Liver (tissue), 9 donors: ENCODE measurements around the gene TFPI. TPM values are rescaled to one million over a fixed set of nuclear protein-coding genes. Genes with fewer than 3 reads are reported as not detected.

Experiments used
- DNase-seq: peaks from one replicate; pipeline ENCODE4 v3.0.0-alpha.2; 2017; ENCODE audit warnings: low spot score
- H3K27ac ChIP-seq, 2 donors: one replicate each; pipeline ENCODE4 v1.7.0; 2013; ENCODE audit warnings: inconsistent platforms in 2 of 2, low read length in 2 of 2, control low read depth in 1 of 2, low read depth in 1 of 2, mild to moderate bottlenecking in 1 of 2
- H3K27me3 ChIP-seq, 4 donors: one replicate each; pipeline versions ENCODE4 v1.6.1 to v1.7.0; 2013; ENCODE audit warnings: low read length in 3 of 4, inconsistent platforms in 1 of 4, mild to moderate bottlenecking in 1 of 4, moderate library complexity in 1 of 4; ENCODE audit not compliant: control insufficient read depth in 4 of 4, insufficient read depth in 4 of 4
- H3K36me3 ChIP-seq, 4 donors: one replicate each; pipeline versions ENCODE4 v1.6.1 to v1.7.0; 2013; ENCODE audit warnings: low read length in 3 of 4, mild to moderate bottlenecking in 3 of 4, low read depth in 1 of 4, moderate library complexity in 1 of 4; ENCODE audit not compliant: control insufficient read depth in 4 of 4, insufficient read depth in 3 of 4
- H3K4me1 ChIP-seq, 4 donors: one replicate each; pipeline versions ENCODE4 v1.6.1 to v1.7.0; 2013; ENCODE audit warnings: low read length in 3 of 4, mild to moderate bottlenecking in 3 of 4, moderate library complexity in 1 of 4; ENCODE audit not compliant: control insufficient read depth in 4 of 4, insufficient read depth in 4 of 4
- H3K4me3 ChIP-seq, 3 donors: one replicate each; pipeline versions ENCODE4 v1.6.1 to v1.7.0; 2013; ENCODE audit warnings: low read length in 3 of 3, control low read depth in 1 of 3, low read depth in 1 of 3, mild to moderate bottlenecking in 1 of 3
- H3K9ac ChIP-seq, 2 donors: one replicate each; pipeline ENCODE4 v1.7.0; 2013; ENCODE audit warnings: low read length in 2 of 2, mild to moderate bottlenecking in 2 of 2, moderate library complexity in 2 of 2, control low read depth in 1 of 2, low read depth in 1 of 2
- H3K9me3 ChIP-seq, 4 donors: one replicate each; pipeline versions ENCODE4 v1.6.1 to v1.7.0; 2013; ENCODE audit warnings: low read length in 3 of 4; ENCODE audit not compliant: control insufficient read depth in 4 of 4
- ATF3 ChIP-seq: IDR thresholded peaks from 2 replicates; pipeline ENCODE4 v1.6.1; 2016; ENCODE audit warnings: antibody characterized with exemption
- CTCF ChIP-seq: fragments of 150-350 bp; IDR thresholded peaks from 2 replicates; pipeline ENCODE4 v1.5.1; 2017; ENCODE audit warnings: improper control_type of control experiment, low read depth, low read length; ENCODE audit not compliant: missing input control
- EGR1 ChIP-seq, 2 donors: IDR thresholded peaks; 2 replicates each; pipeline ENCODE4 v1.6.1; 2016 to 2018; ENCODE audit warnings: antibody characterized with exemption in 2 of 2, low read depth in 2 of 2
- FOXA2 ChIP-seq: IDR thresholded peaks from 2 replicates; pipeline ENCODE4 v1.6.1; 2016; ENCODE audit warnings: antibody characterized with exemption
- GABPA ChIP-seq, 2 donors: IDR thresholded peaks in 1 of 2; conservative IDR thresholded peaks in 1 of 2; 2 replicates each; pipeline ENCODE4 v1.6.1; 2016; ENCODE audit warnings: antibody characterized with exemption in 2 of 2, mild to moderate bottlenecking in 1 of 2, moderate library complexity in 1 of 2
- HNF4A ChIP-seq, 2 donors: conservative IDR thresholded peaks; 2 replicates each; pipeline ENCODE4 v1.6.1; 2016; ENCODE audit warnings: antibody characterized with exemption in 2 of 2, mild to moderate bottlenecking in 2 of 2
- HNF4G ChIP-seq: IDR thresholded peaks from 2 replicates; pipeline ENCODE4 v1.6.1; 2016; ENCODE audit warnings: antibody characterized with exemption
- JUND ChIP-seq, 2 donors: IDR thresholded peaks; 2 replicates each; pipeline ENCODE4 v1.6.1; 2016; ENCODE audit warnings: antibody characterized with exemption in 2 of 2
- NR2F2 ChIP-seq: IDR thresholded peaks from 2 replicates; pipeline ENCODE4 v1.6.1; 2016; ENCODE audit warnings: antibody characterized with exemption
- SP1 ChIP-seq: IDR thresholded peaks from 2 replicates; pipeline ENCODE4 v1.6.1; 2018; ENCODE audit warnings: antibody characterized with exemption, mild to moderate bottlenecking
- TAF1 ChIP-seq: conservative IDR thresholded peaks from 2 replicates; pipeline ENCODE4 v1.6.1; 2016; ENCODE audit warnings: antibody characterized with exemption, mild to moderate bottlenecking
- ZBTB33 ChIP-seq: IDR thresholded peaks from 2 replicates; pipeline ENCODE4 v1.6.1; 2016; ENCODE audit warnings: antibody characterized with exemption
- WGBS: extraction: QIAGEN DNeasy Blood & Tissue Kit; methylation state at CpG from one replicate; pipeline ENCODE4 v1.1.7; 2013; 5-methylcytosine and 5-hydroxymethylcytosine counted together
- polyA plus RNA-seq, 2 donors: library from polyadenylated mRNA; stranded (reverse) in 1 of 2; unstranded in 1 of 2; fragments of 200-250 nt in 1 of 2; fragments of >200 nt in 1 of 2; fragmentation: Nextera tagmentation in 1 of 2; extraction: Ambion mirVana in 1 of 2; gene quantifications; one replicate each; pipeline versions ENCODE4 v1.2.1 to v1.2.3, GENCODE V29; 2013 to 2015
- total RNA-seq, 2 donors: library from RNA; depleted of rRNA; stranded (reverse); fragments of >200 nt; gene quantifications; one replicate each; pipeline ENCODE4 v1.2.3, GENCODE V29; 2014
- donor health status: healthy.
- donor health status: healthy.
- donor health status: healthy.
- donor health status: healthy.
- donor health status: healthy.

Gene TFPI
- total and polyA plus RNA-seq, 4 donors: 55.8 to 211 (median 130) TPM

- no peak for TF ChIP-seq SP1
- TF ChIP-seq ZBTB33: no peak
- no peak for TF ChIP-seq EGR1 (IDR thresholded peaks at IDR 0.05; ENCODE audit: low read depth in 2 of 2)
- TF ChIP-seq HNF4G: no peak
- no peak for TF ChIP-seq HNF4A (conservative IDR thresholded peaks at IDR 0.05)
- no peak for TF ChIP-seq CTCF
- TF ChIP-seq TAF1: no peak
- no peak for TF ChIP-seq NR2F2
- no peak overlapping the region for H3K4me3 ChIP-seq
- no peak overlapping the region for H3K9ac ChIP-seq
- 75% methylated on average over 1 of the region's 1 CpG for WGBS
- H3K27me3 ChIP-seq: no peaks in the 10 kb centered on the region
- no peaks in the 10 kb centered on the region for H3K36me3 ChIP-seq
- H3K4me1 ChIP-seq: no peaks in the 10 kb centered on the region
- no peak overlapping the region for H3K27ac ChIP-seq
- no peak for DNase-seq
- H3K9me3 ChIP-seq: no peaks in the 10 kb centered on the region
These were observed 132.0 kb downstream of the TFPI start for GRCh38 chr2:187422282-187422681.

GRCh38 chr2:187421519-187421918 is 132.7 kb downstream of the TFPI start:
- no peak for TF ChIP-seq TAF1
- no peak for TF ChIP-seq ZBTB33
- no peak for TF ChIP-seq HNF4A (conservative IDR thresholded peaks at IDR 0.05)
- no peak for TF ChIP-seq FOXA2
- WGBS: 93% methylated on average over 3 of the region's 3 CpGs

GRCh38 chr2:187419808-187420207 is 134.4 kb downstream of the TFPI start:
- Histone ChIP-seq H3K27me3 (no peaks in the 10 kb centered on the region), H3K27ac (no peak overlapping the region), H3K36me3 (no peaks in the 10 kb centered on the region), H3K4me1 (no peaks in the 10 kb centered on the region), H3K4me3 (no peak overlapping the region), H3K9me3 (no peaks in the 10 kb centered on the region), H3K9ac (no peak overlapping the region)
- no peak for TF ChIP-seq JUND (IDR thresholded peaks at IDR 0.05)
- no peak for TF ChIP-seq TAF1
- TF ChIP-seq ATF3: no peak
- no peak for TF ChIP-seq GABPA (IDR thresholded peaks at IDR 0.05 in 1 of 2, conservative IDR thresholded peaks at IDR 0.05 in 1 of 2)
- DNase-seq: no peak
- 87% methylated on average over 1 of the region's 1 CpG for whole genome bisulfite sequencing

More at GRCh38 chr2:187421519-187421918, 132.7 kb downstream of the TFPI start:
- Histone ChIP-seq H3K4me1 (no peaks in the 10 kb centered on the region), H3K36me3 (no peaks in the 10 kb centered on the region), H3K9ac (no peak overlapping the region), H3K9me3 (no peaks in the 10 kb centered on the region), H3K4me3 (no peak overlapping the region), H3K27ac (no peak overlapping the region), H3K27me3 (no peaks in the 10 kb centered on the region)
- no peak for DNase-seq
